NT2/D1 (cell line): ENCODE data around the gene ANKRD13A.

ENCODE experiments used
- YY1 ChIP-seq: IDR thresholded peaks from 2 replicates; pipeline ENCODE4 v1.6.1; 2011; ENCODE audit not compliant: insufficient read length, insufficient read depth
- ZNF274 ChIP-seq: IDR thresholded peaks from 2 replicates; pipeline ENCODE4 v1.6.1; 2011; ENCODE audit warnings: mild to moderate bottlenecking, low read depth, low read length

GRCh38 chr12:110077800-110078199 is 78.6 kb downstream of the ANKRD13A start:
- TF ChIP-seq ZNF274 = no peak
- TF ChIP-seq YY1 = no peak
